Uterus (tissue), 4 donors: ENCODE results near the gene CPSF4L. TPM values are rescaled to one million over a fixed set of nuclear protein-coding genes. Genes with fewer than 3 reads are reported as not detected.

Source experiments
- DNase-seq, 2 donors: peaks; one replicate each; pipeline ENCODE4 v3.0.0-alpha.2; 2019 to 2020
- H3K27ac ChIP-seq, 2 donors: fragments of 200-600 bp; sonication (generic); 1 replicate in 1 of 2; 2 replicates in 1 of 2; pipeline ENCODE4 v1.5.1; 2016 to 2018
- H3K27me3 ChIP-seq, 2 donors: fragments of 200-600 bp; sonication (generic); one replicate each; pipeline ENCODE4 v1.5.1; 2018 to 2019; ENCODE audit warnings: control low read depth in 1 of 2
- H3K36me3 ChIP-seq, 2 donors: fragments of 200-600 bp; sonication (generic); one replicate each; pipeline ENCODE4 v1.5.1; 2019; ENCODE audit warnings: control low read depth in 1 of 2
- H3K4me1 ChIP-seq, 2 donors: fragments of 200-600 bp; sonication (generic); one replicate each; pipeline ENCODE4 v1.5.1; 2018 to 2019; ENCODE audit warnings: control low read depth in 1 of 2
- H3K4me3 ChIP-seq, 2 donors: fragments of 200-600 bp; sonication (generic); 1 replicate in 1 of 2; 2 replicates in 1 of 2; pipeline ENCODE4 v1.5.1; 2018 to 2019; ENCODE audit warnings: mild to moderate bottlenecking in 1 of 2
- H3K9me3 ChIP-seq, 2 donors: fragments of 200-600 bp; sonication (generic); one replicate each; pipeline ENCODE4 v1.5.1; 2019; ENCODE audit warnings: control low read depth in 1 of 2
- POLR2A ChIP-seq, 2 donors: fragments of 450-650 bp; IDR thresholded peaks; one replicate each; pipeline ENCODE4 v1.6.1; 2016; ENCODE audit warnings: antibody characterized with exemption in 2 of 2, mild to moderate bottlenecking in 1 of 2, moderate library complexity in 1 of 2
- intact Hi-C: fragments of 100-400 bp; cut with DNase I; formaldehyde crosslinking; loops from one replicate; pipeline ENCODE4 v1.15.1; 2023; ENCODE audit warnings: low total_unique reads
- total RNA-seq, 4 donors: library from RNA; depleted of rRNA in 3 of 4; stranded (reverse); fragments of >200 nt in 3 of 4; gene quantifications; one replicate each; pipeline versions ENCODE4 v1.1.0 to v1.2.4, GENCODE V29; 2014 to 2023
- TF ChIP-seq, protein P1 (sequence below), 4 experiments: fragments of 200-600 bp in 2 of 4; fragments of 450-650 bp in 2 of 4; sonication (generic) in 2 of 4; IDR thresholded peaks; one replicate each; pipeline ENCODE4 v1.5.1; 2016 to 2019; ENCODE audit warnings: antibody characterized with exemption in 4 of 4, mild to moderate bottlenecking in 2 of 4, moderate library complexity in 1 of 4
- donor health status: DM: yes; HTN: yes; CAD: no.

Gene CPSF4L
- total RNA-seq, 4 donors from 2014 or later, result 0.34 TPM; not detected in 3

DNA sequence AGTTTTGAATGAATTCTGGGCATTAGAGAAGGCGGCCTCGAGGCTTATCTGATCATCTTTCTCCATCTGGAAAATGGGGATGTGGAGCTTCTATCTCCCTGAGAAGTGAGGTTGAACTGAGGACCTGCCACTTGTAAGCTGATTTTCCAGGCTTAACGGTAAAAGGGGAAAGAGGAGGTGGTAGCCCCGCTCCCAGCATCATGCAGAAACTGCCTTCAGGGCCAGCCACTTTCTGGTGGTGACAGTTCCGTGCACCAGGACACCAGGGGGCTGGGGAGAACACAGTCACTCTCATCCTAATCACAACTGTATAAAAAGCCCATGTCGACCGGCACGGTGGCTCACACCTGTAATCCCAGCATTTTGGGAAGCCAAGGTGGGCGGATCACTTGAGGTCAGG is 20.9 kb upstream of the CPSF4L start:
- Histone ChIP-seq H3K4me3 (no peak overlapping the region), H3K4me1 (peaks cover 33 to 62% of the 10 kb centered on the region in 2 donors), H3K36me3 (no peaks in the 10 kb centered on the region), H3K27me3 (no peaks in the 10 kb centered on the region), H3K9me3 (no peaks in the 10 kb centered on the region), H3K27ac (peak overlapping the region; percentile 87)
- intact Hi-C loops, result no loop called here
- TF ChIP-seq, protein P1, sequence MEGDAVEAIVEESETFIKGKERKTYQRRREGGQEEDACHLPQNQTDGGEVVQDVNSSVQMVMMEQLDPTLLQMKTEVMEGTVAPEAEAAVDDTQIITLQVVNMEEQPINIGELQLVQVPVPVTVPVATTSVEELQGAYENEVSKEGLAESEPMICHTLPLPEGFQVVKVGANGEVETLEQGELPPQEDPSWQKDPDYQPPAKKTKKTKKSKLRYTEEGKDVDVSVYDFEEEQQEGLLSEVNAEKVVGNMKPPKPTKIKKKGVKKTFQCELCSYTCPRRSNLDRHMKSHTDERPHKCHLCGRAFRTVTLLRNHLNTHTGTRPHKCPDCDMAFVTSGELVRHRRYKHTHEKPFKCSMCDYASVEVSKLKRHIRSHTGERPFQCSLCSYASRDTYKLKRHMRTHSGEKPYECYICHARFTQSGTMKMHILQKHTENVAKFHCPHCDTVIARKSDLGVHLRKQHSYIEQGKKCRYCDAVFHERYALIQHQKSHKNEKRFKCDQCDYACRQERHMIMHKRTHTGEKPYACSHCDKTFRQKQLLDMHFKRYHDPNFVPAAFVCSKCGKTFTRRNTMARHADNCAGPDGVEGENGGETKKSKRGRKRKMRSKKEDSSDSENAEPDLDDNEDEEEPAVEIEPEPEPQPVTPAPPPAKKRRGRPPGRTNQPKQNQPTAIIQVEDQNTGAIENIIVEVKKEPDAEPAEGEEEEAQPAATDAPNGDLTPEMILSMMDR (IDR thresholded peaks at IDR 0.05), result no peak
- no peak for TF ChIP-seq POLR2A (IDR thresholded peaks at IDR 0.05)
- no peak for DNase-seq

DNA sequence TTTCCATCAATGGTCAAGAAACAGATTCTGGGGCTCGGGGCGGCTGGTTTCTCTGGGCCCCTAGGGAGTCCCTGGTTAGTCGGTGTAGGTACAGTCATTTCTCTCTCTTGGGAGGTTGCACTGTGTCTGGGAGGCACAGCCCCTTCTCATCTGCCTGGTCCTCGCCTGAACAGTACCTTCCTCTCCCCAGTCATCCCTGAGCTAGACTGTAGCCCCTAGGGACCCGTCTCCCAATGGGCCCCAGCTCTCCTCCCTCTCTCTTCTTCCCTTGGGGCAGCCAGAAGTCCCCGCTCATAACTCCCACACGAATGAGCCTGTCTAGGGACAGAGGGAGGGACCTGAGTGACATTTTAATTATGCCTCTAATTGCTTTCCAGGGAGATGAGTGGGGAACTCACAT is 20.2 kb upstream of the CPSF4L start:
- H3K27ac ChIP-seq, result peak overlapping the region; percentile 87
- no peak for TF ChIP-seq POLR2A (IDR thresholded peaks at IDR 0.05)
- TF ChIP-seq, protein P1 (IDR thresholded peaks at IDR 0.05), result no peak
- H3K4me1 ChIP-seq, result peaks cover 26 to 57% of the 10 kb centered on the region in 2 donors
- H3K36me3 ChIP-seq, result no peaks in the 10 kb centered on the region
- intact Hi-C loops, result no loop called here
- no peak for DNase-seq
- H3K4me3 ChIP-seq, result no peak overlapping the region
- no peaks in the 10 kb centered on the region for H3K27me3 ChIP-seq
- no peaks in the 10 kb centered on the region for H3K9me3 ChIP-seq

DNA sequence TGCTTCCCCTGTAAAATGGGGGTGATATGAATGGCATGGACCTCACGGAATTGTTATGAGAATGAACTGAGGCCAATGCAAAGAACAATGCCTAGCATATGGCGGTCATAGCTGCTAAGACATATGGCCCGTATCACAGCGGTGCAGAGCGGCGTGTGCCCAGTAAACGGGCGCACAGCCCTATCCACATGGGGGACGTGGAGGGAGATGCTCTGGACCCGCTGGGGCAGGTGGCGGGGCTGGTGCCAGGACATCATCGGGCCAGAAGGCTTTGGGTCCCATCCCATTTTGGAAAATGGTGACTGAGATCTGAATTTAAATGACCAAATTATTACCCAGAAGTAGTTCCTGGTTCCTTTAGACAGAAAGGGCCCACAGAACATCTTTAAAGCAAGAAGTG is 18.5 kb upstream of the CPSF4L start:
- Histone ChIP-seq H3K27me3 (no peaks in the 10 kb centered on the region), H3K9me3 (no peaks in the 10 kb centered on the region), H3K36me3 (no peaks in the 10 kb centered on the region), H3K4me3 (no peak overlapping the region), H3K27ac (peak overlapping the region; percentile 87), H3K4me1 (peaks cover 14 to 40% of the 10 kb centered on the region in 2 donors)
- no peak for TF ChIP-seq POLR2A (IDR thresholded peaks at IDR 0.05)
- TF ChIP-seq, protein P1 (IDR thresholded peaks at IDR 0.05), result no peak
- intact Hi-C loops, result no loop called here
- DNase-seq, result no peak

DNA sequence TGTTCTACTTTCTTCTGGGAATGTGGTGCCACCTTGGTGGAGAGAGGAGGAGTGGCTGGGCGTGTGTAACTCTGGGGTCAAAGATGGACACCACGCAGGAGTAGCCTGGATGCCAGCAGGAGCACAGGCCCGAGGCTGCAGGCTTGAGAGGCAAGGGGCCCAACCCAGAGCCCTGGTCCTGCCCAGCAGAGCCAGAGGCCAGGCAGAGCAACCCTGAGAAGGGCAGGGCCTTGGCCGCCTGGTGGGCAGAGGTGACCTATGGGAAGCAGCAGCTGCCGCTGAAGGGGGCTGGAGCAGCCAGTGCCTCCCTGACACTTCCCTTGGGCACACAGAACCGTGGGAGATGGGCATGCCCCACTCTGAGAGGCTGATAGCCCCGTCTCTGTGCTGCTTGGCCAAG is 18.0 kb upstream of the CPSF4L start:
- peaks cover 9 to 35% of the 10 kb centered on the region in 2 donors for H3K4me1 ChIP-seq

More for the DNA sequence above, 18.0 kb upstream of the CPSF4L start:
- Histone ChIP-seq H3K9me3 (no peaks in the 10 kb centered on the region), H3K4me3 (no peak overlapping the region), H3K27me3 (no peaks in the 10 kb centered on the region), H3K27ac (peak overlapping the region; percentile 87), H3K36me3 (no peaks in the 10 kb centered on the region)
- intact Hi-C loops, result no loop called here
- DNase-seq, result no peak
- TF ChIP-seq, protein P1 (IDR thresholded peaks at IDR 0.05), result no peak
- no peak for TF ChIP-seq POLR2A (IDR thresholded peaks at IDR 0.05)
